SU-DHL-6 (cell line): ENCODE measurements around the gene STK36.

Source experiments
- CTCF ChIP-seq: fragments of 200-600 bp; sonication (generic); IDR thresholded peaks from one replicate; pipeline ENCODE4 v1.5.1; 2017; ENCODE audit warnings: antibody characterized with exemption, mild to moderate bottlenecking, low read length, moderate library complexity; ENCODE audit not compliant: insufficient read depth, poor library complexity, severe bottlenecking
- EZH2phosphoT487 ChIP-seq: fragments of 200-600 bp; sonication (generic), shearing (Covaris generic); conservative IDR thresholded peaks from 2 replicates; pipeline ENCODE4 v1.6.1; 2018; ENCODE audit warnings: mild to moderate bottlenecking, antibody characterized with exemption, low read length, moderate library complexity, mixed read lengths

GRCh38 chr2:218720048-218721041 lies 48.5 kb downstream of the STK36 start:
- no peak for TF ChIP-seq CTCF
- TF ChIP-seq EZH2phosphoT487: no peak
